Muscle of leg (tissue), 11 donors: ENCODE measurements around the gene MYBBP1A. TPM values are rescaled to one million over a fixed set of nuclear protein-coding genes. Genes with fewer than 3 reads are reported as not detected.

ENCODE experiments used
- DNase-seq: peaks from one replicate; pipeline ENCODE4 v3.0.0; 2013
- H3K27ac ChIP-seq: one replicate; pipeline ENCODE4 v1.5.1; 2013; ENCODE audit warnings: mild to moderate bottlenecking, low read length, control low read depth
- H3K27me3 ChIP-seq: one replicate; pipeline ENCODE4 v1.6.1; 2013; ENCODE audit warnings: low read length; ENCODE audit not compliant: control insufficient read depth, insufficient read depth
- H3K36me3 ChIP-seq: one replicate; pipeline ENCODE4 v1.6.1; 2013; ENCODE audit warnings: low read length; ENCODE audit not compliant: control insufficient read depth, insufficient read depth
- H3K4me1 ChIP-seq: one replicate; pipeline ENCODE4 v1.6.1; 2013; ENCODE audit warnings: low read length; ENCODE audit not compliant: control insufficient read depth, insufficient read depth
- H3K4me3 ChIP-seq: one replicate; pipeline ENCODE4 v1.5.1; 2013; ENCODE audit warnings: low read length, control low read depth
- H3K9me3 ChIP-seq: replicated peaks from 2 replicates; pipeline ENCODE4 v1.6.1; 2013; ENCODE audit warnings: low read depth, low read length; ENCODE audit not compliant: control insufficient read depth
- WGBS: methylation state at CpG from one replicate; pipeline ENCODE4 v1.1.5; 2013; ENCODE audit warnings: missing lambda C conversion rate; ENCODE audit not compliant: insufficient coverage; 5-methylcytosine and 5-hydroxymethylcytosine counted together
- polyA plus RNA-seq, 8 donors: library from polyadenylated mRNA; unstranded; fragments of 120-200 nt; gene quantifications; one replicate each; pipeline versions ENCODE4 v1.2.1 to v1.2.3, GENCODE V29; 2013; ENCODE audit warnings: inconsistent platforms in 1 of 8, low replicate concordance in 1 of 8; ENCODE audit not compliant: insufficient read length in 8 of 8, insufficient read depth in 1 of 8
- total RNA-seq: library from RNA; stranded (reverse); fragments of 120-200 nt; gene quantifications from one replicate; pipeline ENCODE4 v1.2.4, GENCODE V29; 2013

Gene MYBBP1A
- total and polyA plus RNA-seq, 9 donors = 25.5 to 42.3 (median 34.3) TPM

- no peaks in the 10 kb centered on the region for H3K36me3 ChIP-seq
Observed at GRCh38 chr17:4490109-4490591, 65.0 kb downstream of the MYBBP1A start.

GRCh38 chr17:4488989-4489595, 66.1 kb downstream of the MYBBP1A start:
- 83% methylated on average over 12 of the region's 15 CpGs for WGBS

More at GRCh38 chr17:4490109-4490591, 65.0 kb downstream of the MYBBP1A start:
- Histone ChIP-seq H3K9me3 (no peaks in the 10 kb centered on the region), H3K4me3 (no peak overlapping the region), H3K4me1 (peaks cover 3% of the 10 kb centered on the region), H3K27ac (no peak overlapping the region), H3K27me3 (peaks cover 3% of the 10 kb centered on the region)
- no peak for DNase-seq
- WGBS = 56% methylated on average over 7 of the region's 9 CpGs

More at GRCh38 chr17:4488989-4489595, 66.1 kb downstream of the MYBBP1A start:
- Histone ChIP-seq H3K36me3 (no peaks in the 10 kb centered on the region), H3K4me1 (peaks cover 3% of the 10 kb centered on the region), H3K27ac (no peak overlapping the region), H3K27me3 (peaks cover 3% of the 10 kb centered on the region), H3K4me3 (no peak overlapping the region), H3K9me3 (no peaks in the 10 kb centered on the region)
- DNase-seq = no peak

Other genes starting within 250 kb of the MYBBP1A start
- gene UBE2G1, start 188.7 kb downstream of the MYBBP1A start, total RNA-seq = 54.4 TPM
- 10 to 100 TPM; 57.3 to 73.9 (median 66.9) TPM for gene UBE2G1, start 188.7 kb downstream of the MYBBP1A start, polyA plus RNA-seq
- 0.44 TPM for gene SPNS3, start 121.4 kb downstream of the MYBBP1A start, total RNA-seq
- under 1 TPM; 0.17 to 1.00 (median 0.35) TPM for gene SPNS3, start 121.4 kb downstream of the MYBBP1A start, polyA plus RNA-seq
- gene SPNS2, start 56.5 kb downstream of the MYBBP1A start, total RNA-seq = 5.0 TPM
- 1 to 10 TPM; 7.8 to 9.7 (median 8.3) TPM for gene SPNS2, start 56.5 kb downstream of the MYBBP1A start, polyA plus RNA-seq
- gene GGT6, start 5.2 kb upstream of the MYBBP1A start, total RNA-seq = 0.04 TPM
- gene GGT6, start 5.2 kb upstream of the MYBBP1A start, polyA plus RNA-seq = 1 to 10 TPM in 1 of 8 donors, under 1 TPM in 7; 0.05 to 3.2 (median 0.15) TPM
- gene SMTNL2, start 29.1 kb upstream of the MYBBP1A start, total RNA-seq = 88.9 TPM
- gene SMTNL2, start 29.1 kb upstream of the MYBBP1A start, polyA plus RNA-seq = 100 to 1,000 TPM in 5 of 8 donors, 10 to 100 TPM in 3; 67.9 to 157 (median 113) TPM
- 0.18 TPM for gene ALOX15, start 86.3 kb upstream of the MYBBP1A start, total RNA-seq
- 1 to 10 TPM in 1 of 8 donors, under 1 TPM in 7; 0.07 to 1.4 (median 0.35) TPM for gene ALOX15, start 86.3 kb upstream of the MYBBP1A start, polyA plus RNA-seq
- gene PELP1, start 148.8 kb upstream of the MYBBP1A start, total RNA-seq = 13.5 TPM
- 10 to 100 TPM; 27.1 to 39.2 (median 34.3) TPM for gene PELP1, start 148.8 kb upstream of the MYBBP1A start, polyA plus RNA-seq
- 12.9 TPM for gene ARRB2, start 155.2 kb upstream of the MYBBP1A start, total RNA-seq
- 10 to 100 TPM; 16.5 to 29.1 (median 21.3) TPM for gene ARRB2, start 155.2 kb upstream of the MYBBP1A start, polyA plus RNA-seq
- gene MED11, start 176.0 kb upstream of the MYBBP1A start, total RNA-seq = 21.9 TPM
- 10 to 100 TPM; 14.4 to 20.2 (median 17.3) TPM for gene MED11, start 176.0 kb upstream of the MYBBP1A start, polyA plus RNA-seq
- gene ZMYND15, start 184.4 kb upstream of the MYBBP1A start, total RNA-seq = 0.27 TPM
- gene ZMYND15, start 184.4 kb upstream of the MYBBP1A start, polyA plus RNA-seq = under 1 TPM; 0.15 to 0.79 (median 0.36) TPM
- 1.7 TPM for gene CXCL16, start 184.5 kb upstream of the MYBBP1A start, total RNA-seq
- gene CXCL16, start 184.5 kb upstream of the MYBBP1A start, polyA plus RNA-seq = 1 to 10 TPM; 2.9 to 8.3 (median 4.7) TPM
- not detected for gene TM4SF5, start 216.5 kb upstream of the MYBBP1A start, total RNA-seq
- gene TM4SF5, start 216.5 kb upstream of the MYBBP1A start, polyA plus RNA-seq = 1 to 10 TPM in 1 of 8 donors, under 1 TPM in 1, not detected in 6; 0.36 to 2.2 TPM
- 8.2 TPM for gene VMO1, start 231.0 kb upstream of the MYBBP1A start, total RNA-seq
- 10 to 100 TPM in 1 of 8 donors, 1 to 10 TPM in 7; 3.0 to 12.7 (median 5.9) TPM for gene VMO1, start 231.0 kb upstream of the MYBBP1A start, polyA plus RNA-seq
- gene GLTPD2, start 233.6 kb upstream of the MYBBP1A start, total RNA-seq = not detected
- 1 to 10 TPM in 2 of 8 donors, under 1 TPM in 6; 0.41 to 2.2 (median 0.84) TPM for gene GLTPD2, start 233.6 kb upstream of the MYBBP1A start, polyA plus RNA-seq
- 125 TPM for gene PSMB6, start 240.8 kb upstream of the MYBBP1A start, total RNA-seq
- gene PSMB6, start 240.8 kb upstream of the MYBBP1A start, polyA plus RNA-seq = 100 to 1,000 TPM in 7 of 8 donors, 10 to 100 TPM in 1; 99.0 to 110 (median 107) TPM